HTERT RPE-1 (cell line): ENCODE data around the gene HEBP2.

Experiments used
- in situ Hi-C: fragments of 300-500 bp; cut with MboI; formaldehyde crosslinking; loops from 4 replicates; pipeline ENCODE4 v1.14.3; 2020; ENCODE audit warnings: low sequenced_read_pairs

HEBP2 gene

DNA sequence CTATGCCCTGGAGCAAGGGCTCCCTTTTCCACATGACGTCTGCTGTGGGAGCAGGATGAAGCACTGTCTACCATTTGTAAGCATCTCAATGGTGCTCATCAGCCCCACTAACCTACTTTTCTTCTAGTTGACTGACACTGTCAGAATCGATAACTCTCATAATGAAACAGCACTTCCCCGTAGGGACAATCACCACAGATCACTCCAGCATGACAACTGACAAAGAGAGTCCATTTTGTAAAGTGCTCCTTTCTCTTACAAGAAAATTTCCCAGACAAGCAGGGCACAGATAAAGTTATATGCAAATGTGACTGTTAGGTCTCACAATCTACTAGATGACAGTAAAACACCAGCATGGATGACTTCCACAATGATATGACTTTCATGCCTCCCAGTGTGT, 46.4 kb downstream of the HEBP2 start:
- in situ Hi-C loops = no loop called here

DNA sequence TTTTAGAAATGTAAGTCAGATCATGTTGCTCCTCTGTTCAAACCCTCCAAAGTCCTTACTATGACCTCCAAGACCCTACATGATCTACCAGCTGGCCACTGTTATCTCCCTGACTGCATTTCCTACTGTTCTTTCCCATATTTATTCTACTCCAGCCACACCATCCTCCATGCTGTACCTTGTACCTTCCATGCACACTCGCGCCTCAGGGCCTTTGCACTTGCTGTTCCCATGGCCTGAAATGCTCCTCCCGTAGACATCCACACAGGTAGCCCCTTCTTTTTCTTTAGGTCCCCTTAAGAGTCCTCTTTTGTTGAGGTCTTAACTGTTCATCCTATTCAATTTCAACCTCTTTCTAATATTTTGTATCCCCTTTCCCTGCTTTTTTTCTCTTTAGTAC, 47.0 kb downstream of the HEBP2 start:
- in situ Hi-C loops = no loop called here

DNA sequence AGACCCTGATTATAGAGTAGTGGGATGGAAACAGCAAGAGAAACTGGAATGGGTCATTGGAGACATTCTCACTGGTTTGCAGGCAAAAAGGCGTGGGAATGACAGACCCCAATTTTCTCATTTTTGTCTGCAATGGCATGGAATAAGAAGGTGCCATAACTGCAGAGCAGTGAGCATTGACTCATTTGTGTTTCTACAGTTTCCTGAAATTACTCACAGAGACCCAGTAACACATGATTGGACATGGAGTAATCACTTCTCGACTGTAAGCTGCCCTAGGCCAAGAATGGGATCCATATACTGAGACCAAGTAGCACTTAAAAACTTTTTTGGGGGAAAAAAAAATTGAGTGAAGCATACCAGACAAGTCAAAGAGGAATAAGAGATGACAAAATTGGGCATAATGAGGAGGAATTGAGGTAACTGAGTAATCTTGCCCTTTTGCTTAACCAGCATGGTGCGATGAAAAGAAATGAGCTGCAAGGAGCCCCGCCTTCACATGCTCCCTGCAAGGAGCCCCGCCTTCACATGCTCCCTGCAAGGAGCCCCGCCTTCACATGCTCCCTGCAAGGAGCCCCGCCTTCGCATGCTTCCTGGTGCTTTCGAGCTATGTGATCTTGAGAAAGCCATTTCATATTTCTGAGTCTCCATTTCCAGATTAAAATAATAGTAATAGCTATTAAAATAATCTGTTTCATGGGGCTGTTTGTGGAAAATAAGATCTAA, 51.1 kb downstream of the HEBP2 start:
- in situ Hi-C loops = no loop called here

DNA sequence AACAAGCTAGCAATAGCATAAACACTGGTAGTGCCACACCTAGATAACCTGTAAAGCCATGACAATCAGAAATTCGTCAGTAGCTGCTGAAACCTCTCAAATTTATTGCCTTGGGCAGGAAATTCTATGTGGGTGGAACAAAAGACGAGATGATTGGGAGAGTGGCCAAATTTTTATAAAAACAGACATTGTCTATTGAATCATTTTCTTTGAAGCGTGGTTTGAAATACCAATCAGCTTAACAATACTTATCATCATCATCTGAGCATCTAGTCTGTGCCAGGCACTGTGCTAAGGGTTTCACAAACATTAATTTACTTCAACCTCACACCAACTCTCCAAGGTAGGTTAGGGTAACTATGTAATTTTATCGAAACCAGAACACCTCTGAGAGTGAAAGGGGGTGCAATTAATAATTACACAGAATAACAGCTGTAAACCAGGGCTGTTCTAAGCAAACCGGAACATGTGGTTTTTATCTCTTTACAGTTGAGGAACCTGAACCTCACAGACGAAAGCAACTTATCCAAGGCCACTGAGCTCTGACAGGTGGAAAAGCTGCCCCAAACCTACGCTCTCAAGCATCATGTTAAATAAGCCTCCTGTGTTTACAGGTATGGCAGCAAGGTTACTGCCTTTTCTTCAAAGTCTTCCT, 51.9 kb downstream of the HEBP2 start:
- in situ Hi-C loops = no loop called here

DNA sequence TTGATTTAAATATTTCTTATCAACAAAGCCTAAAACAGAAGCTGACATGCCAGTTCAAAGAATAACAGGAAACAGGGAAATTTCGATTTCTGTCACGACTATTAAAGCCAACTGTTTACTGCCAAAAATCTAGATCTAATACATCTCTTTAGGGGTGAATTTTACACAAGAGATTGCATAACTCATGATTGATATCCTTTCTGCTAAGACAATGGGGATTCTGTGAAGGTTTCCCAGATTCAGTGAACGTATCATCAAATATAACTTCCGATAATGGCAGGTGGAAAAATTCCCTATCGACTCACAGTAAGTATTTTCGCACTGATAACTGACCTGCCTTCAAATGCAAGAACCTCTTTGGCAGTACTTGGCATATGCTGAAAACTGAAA, 52.4 kb downstream of the HEBP2 start:
- in situ Hi-C loops = no loop called here

DNA sequence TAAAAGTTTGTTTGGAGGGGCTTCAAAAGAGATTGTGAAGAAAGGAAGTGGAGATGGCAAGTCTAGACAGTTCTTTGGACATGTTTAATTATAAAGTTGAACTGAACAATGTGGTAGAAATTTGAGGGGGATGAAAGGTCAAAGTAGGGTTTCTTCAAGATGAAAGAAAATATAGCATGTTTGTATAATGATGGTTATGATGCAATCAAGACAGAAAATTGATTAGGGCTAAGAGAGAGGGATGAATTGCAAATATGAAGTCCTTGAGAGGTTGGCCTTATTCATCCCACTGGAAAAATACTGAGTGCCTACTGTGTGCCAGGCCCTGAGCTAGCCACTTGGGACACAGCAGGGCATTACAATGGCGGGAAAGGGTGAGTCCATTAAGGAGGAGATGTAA, 57.6 kb downstream of the HEBP2 start:
- in situ Hi-C loops = no loop called here

DNA sequence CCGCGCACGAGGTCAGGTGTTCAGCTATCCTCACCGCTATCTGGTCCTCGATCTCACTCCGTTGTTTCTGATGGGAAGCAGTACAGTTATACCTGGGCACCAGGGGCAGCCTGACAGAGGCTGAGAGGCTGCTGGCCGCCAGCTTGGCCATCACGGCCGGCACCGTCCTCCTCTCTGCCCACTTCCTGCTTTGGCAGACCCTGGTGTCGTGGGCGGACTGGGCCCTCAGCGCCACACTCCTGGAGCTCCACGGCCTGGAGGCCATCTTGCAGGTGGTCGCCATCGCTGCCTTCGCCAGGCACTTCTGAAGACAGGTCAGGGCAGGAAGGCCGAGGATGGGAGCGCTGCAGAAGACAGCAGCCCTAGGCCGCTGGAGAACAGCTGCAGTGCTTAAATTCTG, 60.1 kb downstream of the HEBP2 start:
- in situ Hi-C loops = no loop called here

DNA sequence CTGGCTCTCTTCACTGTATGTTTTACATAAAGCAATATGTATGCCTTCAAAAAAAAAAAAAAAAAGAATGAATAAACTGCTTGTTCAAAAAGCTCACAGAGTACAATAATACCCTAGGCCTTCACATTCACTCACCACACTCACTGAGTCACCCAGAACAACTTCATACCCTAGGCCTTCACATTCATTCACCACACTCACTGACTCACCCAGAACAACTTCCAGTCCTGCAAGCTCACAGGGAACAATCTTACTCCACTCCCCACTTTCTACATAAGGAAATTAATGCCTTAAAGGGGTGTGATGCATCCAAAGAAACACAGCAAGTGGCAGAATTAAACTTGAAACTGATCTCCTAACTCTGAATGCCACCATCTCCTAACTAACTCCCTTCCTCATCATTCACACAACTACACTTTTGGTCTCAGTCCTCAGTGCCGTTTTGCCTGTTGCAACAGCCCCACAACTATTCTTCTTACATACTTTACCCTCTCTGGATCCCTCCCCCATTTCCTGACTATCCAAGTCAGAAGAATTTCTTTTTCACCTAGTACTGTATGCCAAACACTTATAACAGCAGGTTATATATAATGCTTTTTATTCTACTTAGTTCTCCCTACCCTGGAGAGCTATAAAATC, 61.1 kb downstream of the HEBP2 start:
- in situ Hi-C loops = no loop called here

DNA sequence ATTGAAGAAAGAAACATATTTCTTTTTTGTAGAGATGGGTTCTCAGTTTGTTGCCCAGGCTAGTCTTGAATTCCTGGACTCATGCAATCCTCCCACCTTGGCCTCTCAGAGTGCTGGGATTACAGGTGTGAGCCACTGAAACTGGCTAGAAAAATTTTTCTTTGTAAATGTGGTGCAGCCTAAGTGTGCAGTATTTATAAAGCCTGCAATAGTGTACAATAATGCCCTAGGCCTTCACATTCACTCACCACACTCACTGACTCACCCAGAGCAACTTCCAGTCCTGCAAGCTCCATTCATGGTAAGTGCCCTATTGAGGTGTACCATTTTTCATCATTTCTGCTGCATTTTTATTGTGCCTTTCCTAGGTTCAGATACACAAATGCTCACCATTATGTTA, 63.9 kb downstream of the HEBP2 start:
- in situ Hi-C loops = no loop called here

DNA sequence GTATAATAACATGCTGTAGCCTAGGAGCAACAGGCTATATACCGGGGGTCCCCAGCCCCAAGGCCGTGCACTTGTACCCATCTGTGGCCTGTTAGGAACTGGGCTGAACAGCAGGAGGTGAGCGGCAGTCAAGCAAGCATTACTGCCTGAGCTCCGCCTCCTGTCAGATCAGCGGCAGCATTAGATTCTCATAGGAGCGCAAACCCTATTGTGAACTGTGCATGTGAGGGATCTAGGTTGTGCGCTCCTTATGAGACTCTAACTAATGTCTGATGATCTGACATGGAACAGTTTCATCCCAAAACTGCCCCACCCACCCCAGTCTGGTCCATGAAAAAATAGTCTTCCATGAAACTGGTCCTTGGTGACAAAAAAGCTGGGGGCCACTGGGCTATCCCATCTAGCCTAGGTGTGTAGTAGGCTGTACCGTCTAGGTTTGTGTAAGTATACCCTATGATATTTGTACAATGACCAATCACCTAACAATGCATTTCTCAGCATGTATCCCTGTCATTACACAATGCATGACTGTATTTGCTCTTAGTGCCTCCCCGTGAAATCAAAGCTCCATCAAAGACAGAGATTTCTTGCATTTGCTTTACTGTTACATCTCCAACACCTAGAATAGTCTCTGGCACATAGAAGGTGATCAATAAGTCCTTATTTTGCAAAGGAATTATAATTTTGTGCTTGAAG, 64.4 kb downstream of the HEBP2 start:
- in situ Hi-C loops = no loop called here
